ENCODE measurements around the gene STOML2.
"Not testable (repeated sequence)": the region's sequence is repeated elsewhere in the genome, so short reads cannot be mapped to it uniquely, and the experiment has no call there.

The STOML2 gene, protein sequence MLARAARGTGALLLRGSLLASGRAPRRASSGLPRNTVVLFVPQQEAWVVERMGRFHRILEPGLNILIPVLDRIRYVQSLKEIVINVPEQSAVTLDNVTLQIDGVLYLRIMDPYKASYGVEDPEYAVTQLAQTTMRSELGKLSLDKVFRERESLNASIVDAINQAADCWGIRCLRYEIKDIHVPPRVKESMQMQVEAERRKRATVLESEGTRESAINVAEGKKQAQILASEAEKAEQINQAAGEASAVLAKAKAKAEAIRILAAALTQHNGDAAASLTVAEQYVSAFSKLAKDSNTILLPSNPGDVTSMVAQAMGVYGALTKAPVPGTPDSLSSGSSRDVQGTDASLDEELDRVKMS

DNA sequence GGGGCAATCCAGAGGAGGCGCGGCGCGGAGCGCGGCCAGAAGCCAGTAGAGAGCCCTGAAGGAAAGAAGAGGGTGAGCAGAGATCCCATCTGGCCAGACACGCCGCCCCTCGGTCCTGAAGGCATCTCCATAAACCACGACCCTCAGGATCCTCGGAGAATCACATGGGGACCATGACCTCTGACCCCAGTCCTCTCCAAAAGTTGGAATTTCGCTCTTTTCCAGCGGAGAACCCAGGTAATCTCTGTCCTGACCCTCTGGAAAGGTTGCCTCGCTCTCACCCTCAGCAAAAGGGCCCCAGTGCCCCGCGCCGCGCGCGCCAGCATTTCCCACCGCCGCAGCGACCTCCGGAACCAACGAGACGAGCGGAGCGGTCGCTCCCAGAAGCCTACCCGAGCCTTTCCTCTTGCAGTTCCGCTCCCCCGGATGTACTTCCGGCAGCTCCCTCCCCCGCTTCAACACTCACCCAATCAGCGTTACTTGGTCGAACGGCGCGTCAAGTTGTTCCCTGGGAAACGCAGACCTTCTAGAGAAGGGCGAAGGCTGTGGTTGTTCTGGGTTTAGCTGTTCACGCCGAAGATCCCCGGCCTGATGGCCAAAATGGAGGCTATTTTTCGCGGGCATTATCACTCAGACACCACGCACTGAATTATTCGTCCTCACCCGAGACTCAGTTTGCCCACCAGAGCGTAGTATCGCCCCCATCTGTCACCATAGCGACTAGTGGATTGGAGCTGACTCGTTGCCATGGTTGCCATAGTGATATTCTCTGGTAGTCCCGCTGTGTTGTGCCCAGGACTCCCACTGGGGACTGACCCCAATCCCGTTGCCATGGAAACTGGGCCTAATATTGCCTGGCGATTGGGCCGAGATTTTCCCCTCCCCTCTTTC, at the start of gene STOML2:
Gene STOML2, minus strand, starts transcription at position 363 of the 891 bp plus-strand sequence. Its CDS starts 37 bp downstream, at position 326.
- peak; percentile 87 for DNase-seq

DNA sequence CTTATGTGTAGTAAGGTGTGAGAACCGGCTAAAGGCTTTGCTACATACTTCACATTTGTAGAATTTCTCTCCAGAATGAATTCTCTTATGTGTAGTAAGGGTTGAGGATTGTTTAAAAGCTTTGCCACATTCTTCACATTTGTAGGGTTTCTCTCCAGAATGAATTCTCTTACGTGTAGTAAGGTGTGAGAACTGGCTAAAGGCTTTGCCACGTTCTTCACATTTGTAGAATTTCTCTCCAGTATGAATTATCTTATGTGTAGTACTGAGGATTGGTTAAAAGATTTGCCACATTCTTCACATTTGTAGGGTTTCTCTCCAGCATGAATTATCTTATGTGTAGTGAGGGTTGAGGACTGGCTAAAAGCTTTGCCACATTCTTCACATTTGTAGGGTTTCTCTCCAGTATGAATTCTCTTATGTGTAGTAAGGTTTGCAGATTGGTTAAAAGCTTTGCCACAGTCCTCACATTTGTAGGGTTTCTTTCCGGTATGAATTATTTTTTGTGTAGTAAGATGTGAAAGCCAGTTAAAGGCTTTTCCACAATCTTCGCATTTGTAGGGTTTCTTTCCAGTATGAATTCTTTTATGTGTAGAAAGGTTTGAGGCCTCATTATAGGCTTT, 45.1 kb upstream of the STOML2 start:
- DNase-seq = not testable (repeated sequence)

DNA sequence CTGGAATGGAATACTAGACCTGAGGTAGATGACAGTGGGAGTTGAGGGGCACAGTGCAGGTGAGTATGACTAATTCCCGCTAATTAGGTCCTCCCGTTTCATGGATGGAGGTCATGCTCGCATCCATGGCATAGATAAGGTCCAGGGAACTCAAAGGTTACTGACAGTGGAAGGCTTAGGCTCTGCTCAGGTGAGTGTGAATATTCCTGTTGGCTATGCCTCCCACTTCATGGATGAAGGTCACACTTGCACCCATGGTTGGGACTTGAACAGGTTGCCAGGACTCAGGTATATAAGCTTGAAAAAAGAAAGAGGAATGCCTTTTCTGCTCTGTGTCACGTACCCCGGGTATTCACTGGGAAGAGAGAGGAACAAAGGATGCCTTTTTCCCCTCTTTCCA, 39.1 kb upstream of the STOML2 start:
- DNase-seq = no peak

DNA sequence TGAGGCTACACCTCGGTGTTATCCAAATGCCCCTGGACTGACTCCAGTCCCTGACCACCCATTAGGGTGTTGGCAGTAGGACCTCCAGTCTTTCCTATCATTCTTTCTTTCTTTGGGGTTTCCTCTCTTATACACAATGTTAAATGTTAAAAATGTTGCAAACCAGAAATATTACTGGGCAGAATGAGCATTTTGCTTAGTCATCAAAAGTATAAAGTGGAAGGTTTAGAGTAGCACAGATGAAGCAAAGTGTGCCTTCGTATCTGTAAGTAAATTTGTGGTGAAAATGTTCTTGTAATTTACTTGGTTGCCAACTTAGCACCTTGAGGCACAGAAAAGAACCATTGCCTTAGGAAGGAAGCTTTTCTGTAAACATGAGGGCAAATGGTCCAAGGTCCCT, 37.2 kb upstream of the STOML2 start:
- no peak for DNase-seq

DNA sequence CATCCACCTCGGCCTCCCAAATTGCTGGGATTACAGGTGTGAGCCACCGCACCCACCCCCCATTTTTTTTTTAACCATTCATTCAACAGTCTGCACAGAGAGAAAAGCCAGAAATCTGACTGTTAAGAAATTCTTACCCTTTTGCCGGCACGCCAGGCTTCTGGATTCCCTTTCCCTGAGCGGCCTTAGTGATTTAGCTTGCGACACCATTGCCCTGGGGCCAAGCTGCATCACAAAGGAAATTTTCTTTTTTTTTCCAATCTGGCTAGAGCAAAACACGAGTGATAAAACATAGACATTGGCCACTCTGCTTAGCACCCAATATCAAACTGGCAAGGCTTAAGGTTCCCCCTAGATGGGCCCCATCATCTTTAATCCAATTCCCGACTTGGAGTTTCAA, 33.9 kb upstream of the STOML2 start:
- no peak for DNase-seq

DNA sequence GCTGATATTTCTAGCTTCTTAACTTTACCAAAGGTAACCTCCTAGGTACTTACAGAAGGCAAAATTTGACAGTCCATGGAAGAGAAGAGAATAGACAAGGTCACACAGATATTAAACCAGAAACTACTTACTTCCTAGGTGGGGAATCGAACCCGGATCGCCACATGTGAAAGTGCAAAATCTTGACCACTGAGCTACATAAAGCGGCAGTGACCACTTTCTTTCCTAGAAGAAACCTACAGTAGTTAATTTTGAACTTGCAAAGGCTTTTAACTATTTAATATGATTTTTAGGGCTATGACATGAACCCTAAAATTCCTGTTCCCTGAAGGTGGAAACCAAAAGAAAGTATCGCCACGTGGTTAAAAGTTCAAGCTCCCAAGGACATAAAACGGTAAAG, 33.1 kb upstream of the STOML2 start:
- no peak for DNase-seq

DNA sequence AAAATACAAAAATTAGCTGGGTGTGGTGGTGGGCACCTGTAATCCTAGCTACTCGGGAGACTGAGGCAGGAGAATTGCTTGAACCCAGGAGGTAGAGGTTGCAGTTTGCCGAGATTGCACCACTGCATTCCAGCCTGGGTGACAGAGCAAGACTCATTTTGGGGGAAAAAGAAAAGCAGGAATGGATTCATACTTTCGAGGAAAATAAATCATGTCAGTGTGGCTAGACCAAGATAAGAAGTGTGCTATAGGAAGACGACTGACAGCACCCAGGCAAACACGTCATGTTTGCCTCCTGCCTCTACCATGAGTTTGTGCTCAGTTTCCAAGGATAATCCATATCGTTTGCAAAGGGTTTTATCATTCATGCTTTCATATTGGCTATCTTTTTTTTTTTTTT, 32.0 kb upstream of the STOML2 start:
- no peak for DNase-seq

DNA sequence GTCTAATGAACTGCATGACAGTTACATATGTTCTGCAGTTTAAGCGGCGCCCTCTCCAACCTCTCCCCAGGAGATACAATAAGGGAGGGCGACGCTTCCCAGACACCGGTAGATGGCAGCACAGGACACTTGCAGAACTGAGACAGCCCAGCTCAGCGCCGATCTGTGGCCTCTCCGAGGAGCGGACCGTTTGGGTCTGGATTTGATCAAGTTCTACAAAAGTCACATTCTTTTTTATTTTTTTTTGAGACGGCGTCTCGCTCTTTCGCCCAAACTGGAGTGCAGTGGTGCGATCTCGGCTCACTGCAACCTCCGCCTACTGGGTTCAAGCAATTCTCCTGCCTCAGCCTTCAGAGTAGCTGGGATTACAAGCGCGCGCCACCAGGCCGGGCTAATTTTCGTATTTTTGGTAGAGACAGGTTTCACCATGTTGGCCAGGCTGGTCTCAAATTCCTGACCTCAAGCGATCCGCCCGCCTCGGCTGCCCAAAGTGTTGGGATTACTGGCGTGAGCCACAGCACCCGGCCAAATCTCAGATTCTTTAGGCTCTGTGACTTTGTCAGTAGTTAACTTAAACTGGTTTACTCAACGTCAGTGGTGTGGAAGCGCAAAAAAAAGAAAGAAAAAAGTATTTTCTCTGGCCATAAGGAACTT, 14.1 kb upstream of the STOML2 start:
- peak; percentile 67 for DNase-seq

DNA sequence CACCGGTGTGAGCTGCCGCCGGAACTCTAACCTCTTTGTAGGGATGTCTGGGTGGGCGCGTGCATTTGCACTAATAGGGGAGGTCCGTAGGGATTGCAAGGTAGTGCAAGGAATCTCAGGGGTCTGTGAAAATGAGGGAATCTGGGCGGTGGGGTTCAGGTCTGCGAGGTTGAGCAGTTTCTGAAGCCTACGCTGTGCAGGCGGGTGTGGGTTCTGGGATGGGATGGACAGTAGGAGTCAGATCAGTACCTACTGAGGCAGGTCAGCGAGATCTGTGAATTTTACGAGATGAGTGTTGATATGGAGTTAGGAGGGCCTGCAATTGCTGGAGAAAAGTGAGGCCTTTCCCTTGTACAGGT, 13.6 kb upstream of the STOML2 start:
- no peak for DNase-seq

DNA sequence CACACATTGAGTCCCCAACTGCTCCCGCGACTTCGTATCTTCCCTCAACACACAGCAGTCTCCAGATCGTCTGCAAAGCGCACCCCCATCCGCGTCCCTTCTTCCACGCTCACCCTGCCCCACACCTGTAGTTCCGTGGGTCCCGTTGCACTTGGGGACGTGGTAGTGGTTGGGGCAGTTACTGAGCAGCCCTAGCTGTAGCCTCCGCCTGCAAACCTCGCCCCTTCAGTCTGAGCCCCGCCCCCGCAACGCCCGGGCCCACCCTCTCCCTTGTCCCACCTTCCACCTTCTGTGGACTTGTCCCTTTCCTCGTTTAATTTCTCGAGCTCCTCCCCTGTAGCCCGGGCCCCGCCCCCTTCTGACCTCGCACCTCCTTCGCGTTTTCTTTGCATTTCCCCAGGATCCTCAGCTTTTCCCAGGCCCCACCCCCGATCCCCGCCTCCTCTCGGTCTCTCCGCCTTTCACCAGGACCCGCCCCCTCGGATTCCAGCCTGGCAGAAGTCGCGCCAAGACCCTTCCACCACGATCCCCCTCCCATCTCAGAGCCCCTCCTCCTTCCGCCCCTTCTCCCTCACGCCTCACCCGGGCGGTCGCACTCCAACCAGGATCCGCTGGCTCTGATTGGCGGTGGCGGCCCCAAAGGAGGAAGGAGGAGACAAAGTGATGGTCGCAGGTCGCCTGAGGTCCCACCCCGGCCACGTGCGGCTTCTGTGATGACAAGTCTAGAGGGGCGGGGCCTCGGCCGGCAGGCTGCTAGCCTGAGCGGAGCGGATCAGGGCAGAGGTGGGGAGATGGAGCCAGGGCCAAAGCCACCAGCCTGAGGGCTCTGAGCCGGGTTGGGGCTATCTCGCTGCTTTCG, 13.0 kb upstream of the STOML2 start, which contains the start of gene ATOSB:
Gene ATOSB, minus strand, starts transcription at position 183 of the 859 bp plus-strand sequence. CDS start 7,588 bp downstream, outside the sequence.
- DNase-seq = peak; percentile 51

DNA sequence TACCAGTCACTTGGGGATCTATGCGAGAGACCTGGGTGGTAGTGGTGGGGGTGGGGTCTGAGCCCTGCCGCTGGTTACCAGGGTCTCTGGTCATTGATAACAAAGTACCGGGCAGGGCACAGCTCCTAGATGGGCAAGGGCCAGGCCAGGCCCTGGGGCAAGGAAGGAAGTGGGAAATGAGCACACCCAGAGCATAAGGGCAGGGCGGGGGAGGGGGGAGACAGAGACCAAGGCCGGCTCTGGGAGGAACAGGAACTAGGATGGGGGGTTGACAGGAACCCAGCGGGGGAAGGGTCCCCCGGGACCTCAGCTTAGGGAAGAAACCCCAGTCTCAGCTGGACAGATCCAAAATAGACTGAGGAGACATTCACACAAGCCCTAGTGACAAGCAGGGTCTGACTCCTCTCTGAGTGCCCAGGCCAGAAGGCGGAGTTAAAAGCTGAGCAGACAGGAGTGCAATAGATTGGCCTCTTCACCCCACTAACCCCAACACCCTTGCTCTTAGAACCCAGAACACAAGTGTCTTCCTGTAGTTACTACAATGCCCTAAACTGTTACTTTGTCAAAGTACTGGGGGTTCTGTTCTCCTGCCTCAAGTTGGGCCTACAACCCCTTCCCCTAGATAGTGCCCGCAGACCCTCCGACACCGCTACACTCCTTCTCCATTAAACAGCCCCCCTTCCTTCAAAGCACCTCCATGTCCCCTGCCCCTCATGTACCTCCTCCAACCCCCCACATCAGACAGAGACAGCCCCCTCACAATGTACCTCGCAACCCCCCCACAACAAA, 12.1 kb upstream of the STOML2 start:
- no peak for DNase-seq

DNA sequence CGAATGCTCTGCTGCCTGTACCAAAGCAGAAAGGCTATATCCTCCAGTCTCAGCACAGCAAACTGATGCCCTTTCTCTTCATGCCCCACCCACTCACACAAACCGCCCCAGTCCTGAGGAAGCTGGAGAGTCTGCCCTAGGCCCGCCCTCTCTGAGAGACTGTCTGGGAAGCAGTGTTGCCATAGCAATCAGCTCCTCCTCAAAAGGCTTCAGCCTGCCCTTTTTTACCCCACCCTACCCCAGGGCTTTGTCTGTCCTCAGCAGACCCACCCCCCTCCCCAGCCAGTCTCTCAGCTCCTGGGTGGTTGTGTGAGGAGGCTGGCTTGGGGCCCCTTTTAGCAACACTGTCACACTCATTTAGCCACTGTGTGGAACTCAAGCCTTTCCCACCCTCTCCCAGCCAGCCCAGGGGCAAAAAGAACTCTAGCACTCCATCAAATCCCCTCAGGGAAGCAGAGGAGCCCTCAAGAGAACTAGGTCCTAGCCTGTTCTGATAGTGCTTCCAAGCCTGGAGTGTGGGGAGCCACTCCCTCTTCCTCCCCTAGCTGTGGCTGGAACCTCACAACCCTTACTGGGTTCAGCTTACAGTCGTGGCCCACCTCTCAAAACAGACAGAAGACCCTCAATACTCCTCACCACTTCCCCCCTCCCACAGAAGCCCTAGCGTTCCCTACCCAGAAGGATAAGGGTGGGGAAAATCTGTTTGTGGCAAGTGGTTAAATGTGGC, 11.3 kb upstream of the STOML2 start:
- DNase-seq = no peak

DNA sequence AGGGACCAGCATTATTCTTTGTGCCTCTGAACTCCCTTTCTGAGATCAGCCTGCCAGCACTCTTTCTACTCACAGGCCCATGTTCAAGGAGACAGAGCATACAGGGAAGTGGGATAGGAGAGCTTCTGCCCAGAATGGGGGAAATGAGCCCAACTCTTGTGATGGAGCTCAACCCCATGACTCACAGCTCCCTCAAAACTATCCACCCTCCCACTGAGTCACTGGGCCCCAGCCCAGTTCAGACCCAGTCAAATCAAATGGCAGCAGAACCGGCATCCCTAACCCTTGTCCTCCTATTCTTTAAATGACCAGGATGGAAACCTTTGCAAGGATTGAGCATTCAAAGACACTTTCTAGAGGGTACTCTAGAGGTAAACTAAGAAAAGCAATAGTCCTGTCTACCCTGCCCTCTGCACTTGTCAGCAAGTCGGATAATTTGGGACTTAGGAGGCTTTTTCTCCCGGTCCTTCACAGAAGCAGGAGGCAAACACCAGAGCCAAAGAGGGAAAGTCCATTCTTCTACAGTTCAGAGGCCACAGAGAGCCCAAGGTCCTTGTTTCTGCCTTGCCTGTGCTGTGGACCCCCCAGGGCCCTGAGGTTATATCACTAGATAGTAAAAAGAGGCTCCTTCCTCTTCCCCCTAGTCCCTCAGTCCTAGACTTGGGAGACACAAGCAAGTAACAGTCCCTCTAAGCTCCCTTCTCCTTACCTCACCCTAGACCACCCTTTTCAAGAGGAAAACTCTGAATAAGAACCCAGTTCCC, 9.5 kb upstream of the STOML2 start:
- no peak for DNase-seq

DNA sequence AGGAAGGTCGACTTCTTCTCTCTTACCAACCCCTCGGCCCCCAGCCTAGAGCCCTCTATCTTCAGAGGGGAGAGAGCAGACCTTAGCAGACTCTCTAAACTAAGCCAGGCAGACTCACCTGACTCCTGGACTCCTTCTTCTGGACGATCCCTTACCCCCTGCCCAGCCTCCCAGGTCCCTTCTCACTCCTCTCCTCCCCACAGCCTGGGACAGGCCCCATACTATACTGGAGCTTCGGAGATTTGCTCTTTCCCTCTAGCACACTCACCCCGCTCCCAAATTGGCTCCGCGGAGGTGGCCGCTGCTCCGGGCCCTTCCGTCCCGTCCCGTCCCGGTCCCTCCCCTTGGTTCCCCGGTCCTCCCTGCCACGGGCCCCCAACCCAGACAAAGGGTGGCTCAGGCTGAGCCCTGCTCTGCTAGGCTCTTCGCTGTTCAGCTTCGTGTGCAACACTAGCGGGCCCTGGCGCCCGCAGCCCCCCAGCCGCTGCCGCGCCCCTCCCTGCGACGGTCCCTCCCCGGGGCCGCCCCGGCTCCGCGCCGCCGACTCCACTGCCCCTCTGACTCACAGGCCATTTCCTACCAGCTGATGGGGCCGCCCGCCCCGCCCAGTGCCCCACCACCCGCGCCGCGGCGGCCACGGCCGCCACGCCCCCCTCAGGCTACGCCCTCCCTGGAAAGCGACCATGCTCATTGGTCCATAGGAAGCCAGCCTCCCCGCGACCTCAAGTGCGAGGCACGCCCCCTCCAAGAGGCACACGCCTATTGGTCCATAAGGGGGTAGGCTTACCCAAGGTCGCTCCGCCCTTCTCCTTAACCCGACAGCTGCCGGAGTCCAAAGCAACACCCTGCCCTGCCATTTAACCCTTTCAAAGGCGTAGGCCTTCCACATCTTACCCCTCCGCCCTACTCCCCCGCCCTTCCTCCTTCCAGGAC, 8.3 kb upstream of the STOML2 start:
- peak; percentile 84 for DNase-seq

DNA sequence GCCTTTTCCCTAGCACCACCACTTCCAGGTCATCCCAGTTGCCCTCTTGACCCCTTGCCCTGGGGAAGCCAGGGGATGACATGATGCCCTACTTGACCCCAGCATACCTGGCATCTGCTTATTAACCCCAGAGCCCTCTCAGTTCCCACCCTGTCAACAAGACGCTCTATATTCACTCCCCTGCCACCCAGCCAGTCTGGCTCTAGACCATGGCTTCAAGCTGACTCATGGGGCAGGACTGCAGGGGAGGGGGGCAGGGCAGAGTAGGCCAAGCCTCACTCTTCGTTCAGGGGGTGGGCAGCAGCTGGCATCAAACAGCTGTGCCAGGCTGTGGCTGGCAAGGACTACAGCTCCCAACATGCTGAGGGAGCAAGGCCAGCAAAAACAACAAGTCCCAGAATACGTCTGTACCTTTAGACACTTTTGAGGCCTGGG, 7.4 kb upstream of the STOML2 start:
- no peak for DNase-seq

DNA sequence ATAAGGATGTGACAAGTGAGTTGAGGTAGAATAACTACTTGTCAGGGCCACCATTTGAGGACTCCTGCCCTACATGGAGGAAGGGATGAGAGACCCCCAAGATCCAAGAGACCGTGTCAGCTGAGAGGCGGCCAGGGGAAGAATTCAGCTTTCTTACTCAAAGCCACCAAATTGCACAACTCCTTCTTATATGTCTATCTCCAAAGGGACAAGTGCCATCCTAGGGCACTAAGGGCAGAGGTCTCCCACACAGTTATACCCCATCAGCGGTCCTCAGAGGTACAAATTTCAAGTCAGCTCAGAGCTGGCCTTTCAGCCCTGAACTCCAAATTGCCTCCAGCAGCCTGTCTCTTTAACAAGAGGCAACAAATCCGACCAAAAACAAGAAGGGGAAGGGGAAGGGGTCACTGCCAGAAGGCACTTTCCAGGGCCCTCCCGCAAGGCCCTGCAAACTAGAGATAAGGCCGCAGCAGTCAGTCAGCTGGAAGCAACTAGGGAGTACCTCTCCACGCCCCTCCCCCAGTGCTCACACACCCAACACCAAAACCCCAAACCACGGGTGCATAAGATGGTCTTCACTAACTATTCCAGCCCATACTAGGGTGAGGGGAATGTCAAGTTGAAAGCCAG, 6.1 kb upstream of the STOML2 start:
- DNase-seq = no peak

DNA sequence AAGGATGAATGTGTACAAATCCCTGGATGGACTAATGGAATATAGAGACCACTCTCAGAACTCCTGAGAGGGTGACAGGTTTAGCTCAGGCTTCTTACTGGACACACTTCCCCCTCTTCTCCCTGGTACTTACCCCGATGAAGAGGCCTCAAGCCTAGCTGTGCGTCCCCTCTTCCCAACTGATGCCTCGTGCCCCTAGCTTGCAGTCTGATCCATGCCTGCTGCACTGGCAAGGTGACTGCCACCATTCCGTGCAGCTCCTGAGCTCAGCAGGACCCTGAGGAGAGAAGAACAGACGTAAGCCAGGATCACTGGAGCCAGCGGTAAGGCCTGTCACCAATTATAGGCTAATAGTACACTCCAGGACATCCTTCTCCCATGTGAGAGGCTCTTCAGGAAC, 5.5 kb upstream of the STOML2 start:
- DNase-seq = no peak

Measured in NCI-H2081 treated with DMSO at 0.1 percent for 48 hours (cell line).